GM18873 (cell line): Measurements from ENCODE around the gene SREBF1.

Source experiments
- ATAC-seq: cut with Tn5 transposase; IDR thresholded peaks from one replicate; pipeline ENCODE4 v1.9.1; 2021; ENCODE audit warnings: mild to moderate bottlenecking, moderate library complexity, moderate number of reproducible peaks; ENCODE audit not compliant: unreplicated experiment, low FRiP score

The SREBF1 gene

DNA sequence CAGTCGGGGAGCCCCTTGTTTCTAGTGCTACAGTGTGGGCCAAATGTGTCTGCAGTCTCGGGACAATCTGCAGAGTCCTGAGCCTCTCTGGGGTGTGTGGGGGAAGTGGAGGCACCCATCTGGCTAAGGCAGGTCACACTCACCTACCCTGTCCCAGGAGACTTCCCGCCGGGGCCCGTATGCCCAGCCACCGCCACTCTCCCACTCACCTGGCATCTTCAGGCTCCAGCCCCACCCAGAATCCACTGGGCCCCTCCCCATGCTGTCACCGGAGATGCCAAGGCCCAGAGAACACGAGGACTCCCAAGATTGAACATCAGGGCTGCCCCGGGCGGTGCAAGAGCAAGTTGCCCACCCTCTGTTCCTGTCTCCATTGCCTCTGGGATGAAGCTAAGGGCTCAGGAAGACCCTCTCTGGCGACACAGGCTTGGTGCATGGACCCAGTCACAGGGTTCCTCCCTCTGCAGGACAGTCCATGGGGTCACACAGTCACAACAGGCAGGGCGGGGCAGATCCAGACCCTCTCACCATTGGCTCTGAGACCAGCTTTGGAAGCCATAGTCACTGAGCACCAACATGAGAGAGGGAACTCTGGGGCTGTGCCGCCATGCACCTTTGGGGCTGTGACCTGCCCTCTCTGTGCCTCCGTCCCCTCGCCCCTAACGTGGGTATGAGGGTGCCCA lies 38.1 kb downstream of the SREBF1 start:
- ATAC-seq = no peak

DNA sequence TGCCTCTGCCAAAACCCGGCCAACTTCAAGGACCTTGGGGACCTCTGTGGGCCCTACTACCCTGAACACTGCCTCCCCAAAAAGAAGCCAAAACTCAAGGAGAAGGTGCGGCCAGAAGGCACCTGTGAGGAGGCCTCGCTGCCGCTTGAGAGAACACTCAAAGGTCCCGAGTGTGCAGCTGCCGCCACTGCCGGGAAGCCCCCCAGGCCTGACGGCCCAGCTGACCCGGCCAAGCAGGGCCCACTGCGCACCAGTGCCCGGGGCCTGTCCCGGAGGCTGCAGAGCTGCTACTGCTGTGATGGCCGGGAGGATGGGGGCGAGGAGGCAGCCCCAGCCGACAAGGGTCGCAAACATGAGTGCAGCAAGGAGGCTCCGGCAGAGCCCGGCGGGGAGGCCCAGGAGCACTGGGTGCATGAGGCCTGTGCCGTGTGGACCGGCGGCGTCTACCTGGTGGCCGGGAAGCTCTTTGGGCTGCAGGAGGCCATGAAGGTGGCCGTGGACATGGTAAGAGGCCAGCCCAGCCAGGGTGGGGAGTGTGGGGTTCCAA lies 38.7 kb downstream of the SREBF1 start:
- no peak for ATAC-seq

DNA sequence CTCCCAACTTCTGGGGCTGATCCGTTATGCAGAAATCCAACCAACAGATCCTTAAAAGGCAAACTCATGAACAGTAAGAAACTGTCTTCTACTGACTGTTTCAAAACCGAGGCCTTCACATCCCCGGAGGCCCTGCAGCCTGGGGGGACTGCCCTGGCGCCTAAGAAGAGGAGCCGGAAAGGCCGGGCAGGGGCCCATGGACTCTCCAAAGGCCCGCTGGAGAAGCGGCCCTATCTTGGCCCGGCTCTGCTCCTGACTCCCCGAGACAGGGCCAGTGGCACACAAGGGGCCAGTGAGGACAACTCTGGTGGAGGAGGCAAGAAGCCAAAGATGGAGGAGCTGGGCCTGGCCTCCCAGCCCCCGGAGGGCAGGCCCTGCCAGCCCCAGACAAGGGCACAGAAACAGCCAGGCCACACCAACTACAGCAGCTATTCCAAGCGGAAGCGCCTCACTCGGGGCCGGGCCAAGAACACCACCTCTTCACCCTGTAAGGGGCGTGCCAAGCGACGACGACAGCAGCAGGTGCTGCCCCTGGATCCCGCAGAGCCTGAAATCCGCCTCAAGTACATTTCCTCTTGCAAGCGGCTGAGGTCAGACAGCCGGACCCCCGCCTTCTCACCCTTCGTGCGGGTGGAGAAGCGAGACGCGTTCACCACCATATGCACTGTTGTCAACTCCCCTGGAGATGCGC lies 39.5 kb downstream of the SREBF1 start:
- ATAC-seq = no peak

DNA sequence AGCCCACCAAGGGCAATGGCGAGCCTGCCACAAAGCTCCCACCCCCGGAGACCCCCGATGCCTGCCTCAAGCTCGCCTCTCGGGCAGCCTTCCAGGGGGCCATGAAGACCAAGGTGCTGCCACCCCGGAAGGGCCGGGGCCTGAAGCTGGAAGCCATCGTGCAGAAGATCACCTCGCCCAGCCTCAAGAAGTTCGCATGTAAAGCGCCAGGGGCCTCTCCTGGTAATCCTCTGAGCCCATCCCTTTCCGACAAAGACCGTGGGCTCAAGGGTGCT lies 40.1 kb downstream of the SREBF1 start:
- no peak for ATAC-seq

DNA sequence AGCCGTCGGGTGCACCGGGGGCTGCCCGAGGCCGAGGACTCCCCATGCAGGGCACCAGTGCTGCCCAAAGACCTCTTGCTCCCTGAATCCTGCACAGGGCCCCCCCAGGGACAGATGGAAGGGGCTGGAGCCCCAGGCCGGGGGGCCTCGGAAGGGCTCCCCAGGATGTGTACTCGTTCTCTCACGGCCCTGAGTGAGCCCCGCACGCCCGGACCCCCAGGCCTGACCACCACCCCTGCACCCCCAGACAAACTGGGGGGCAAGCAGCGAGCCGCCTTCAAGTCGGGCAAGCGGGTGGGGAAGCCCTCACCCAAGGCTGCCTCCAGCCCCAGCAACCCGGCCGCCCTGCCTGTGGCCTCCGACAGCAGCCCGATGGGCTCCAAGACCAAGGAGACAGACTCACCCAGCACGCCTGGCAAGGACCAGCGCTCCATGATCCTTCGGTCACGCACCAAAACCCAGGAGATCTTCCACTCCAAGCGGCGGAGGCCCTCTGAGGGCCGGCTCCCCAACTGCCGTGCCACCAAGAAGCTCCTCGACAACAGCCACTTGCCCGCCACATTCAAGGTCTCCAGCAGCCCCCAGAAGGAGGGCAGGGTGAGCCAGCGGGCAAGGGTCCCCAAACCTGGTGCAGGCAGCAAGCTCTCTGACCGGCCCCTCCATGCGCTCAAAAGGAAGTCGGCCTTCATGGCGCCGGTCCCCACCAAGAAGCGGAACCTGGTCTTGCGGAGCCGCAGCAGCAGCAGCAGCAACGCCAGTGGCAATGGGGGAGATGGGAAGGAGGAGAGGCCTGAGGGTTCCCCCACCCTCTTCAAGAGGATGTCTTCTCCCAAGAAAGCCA lies 40.6 kb downstream of the SREBF1 start:
- ATAC-seq = no peak

DNA sequence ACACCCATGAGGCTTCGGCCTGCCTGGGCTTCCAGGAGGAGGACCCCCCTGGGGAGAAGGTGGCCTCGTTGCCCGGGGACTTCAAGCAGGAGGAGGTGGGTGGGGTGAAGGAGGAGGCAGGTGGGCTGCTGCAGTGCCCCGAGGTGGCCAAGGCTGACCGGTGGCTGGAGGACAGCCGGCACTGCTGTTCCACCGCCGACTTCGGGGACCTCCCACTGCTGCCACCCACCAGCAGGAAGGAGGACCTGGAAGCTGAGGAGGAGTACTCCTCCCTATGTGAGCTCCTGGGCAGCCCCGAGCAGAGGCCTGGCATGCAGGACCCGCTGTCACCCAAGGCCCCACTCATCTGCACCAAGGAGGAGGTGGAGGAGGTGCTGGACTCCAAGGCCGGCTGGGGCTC lies 41.5 kb downstream of the SREBF1 start:
- no peak for ATAC-seq

DNA sequence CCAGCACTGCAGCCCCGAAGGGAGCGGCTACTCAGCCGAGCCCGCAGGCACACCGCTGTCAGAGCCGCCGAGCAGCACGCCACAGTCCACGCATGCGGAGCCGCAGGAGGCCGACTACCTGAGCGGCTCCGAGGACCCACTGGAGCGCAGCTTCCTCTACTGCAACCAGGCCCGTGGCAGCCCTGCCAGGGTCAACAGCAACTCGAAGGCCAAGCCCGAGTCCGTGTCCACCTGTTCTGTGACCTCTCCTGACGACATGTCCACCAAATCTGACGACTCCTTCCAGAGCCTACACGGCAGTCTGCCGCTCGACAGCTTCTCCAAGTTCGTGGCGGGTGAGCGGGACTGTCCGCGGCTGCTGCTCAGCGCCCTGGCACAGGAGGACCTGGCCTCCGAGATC lies 42.4 kb downstream of the SREBF1 start:
- no peak for ATAC-seq

DNA sequence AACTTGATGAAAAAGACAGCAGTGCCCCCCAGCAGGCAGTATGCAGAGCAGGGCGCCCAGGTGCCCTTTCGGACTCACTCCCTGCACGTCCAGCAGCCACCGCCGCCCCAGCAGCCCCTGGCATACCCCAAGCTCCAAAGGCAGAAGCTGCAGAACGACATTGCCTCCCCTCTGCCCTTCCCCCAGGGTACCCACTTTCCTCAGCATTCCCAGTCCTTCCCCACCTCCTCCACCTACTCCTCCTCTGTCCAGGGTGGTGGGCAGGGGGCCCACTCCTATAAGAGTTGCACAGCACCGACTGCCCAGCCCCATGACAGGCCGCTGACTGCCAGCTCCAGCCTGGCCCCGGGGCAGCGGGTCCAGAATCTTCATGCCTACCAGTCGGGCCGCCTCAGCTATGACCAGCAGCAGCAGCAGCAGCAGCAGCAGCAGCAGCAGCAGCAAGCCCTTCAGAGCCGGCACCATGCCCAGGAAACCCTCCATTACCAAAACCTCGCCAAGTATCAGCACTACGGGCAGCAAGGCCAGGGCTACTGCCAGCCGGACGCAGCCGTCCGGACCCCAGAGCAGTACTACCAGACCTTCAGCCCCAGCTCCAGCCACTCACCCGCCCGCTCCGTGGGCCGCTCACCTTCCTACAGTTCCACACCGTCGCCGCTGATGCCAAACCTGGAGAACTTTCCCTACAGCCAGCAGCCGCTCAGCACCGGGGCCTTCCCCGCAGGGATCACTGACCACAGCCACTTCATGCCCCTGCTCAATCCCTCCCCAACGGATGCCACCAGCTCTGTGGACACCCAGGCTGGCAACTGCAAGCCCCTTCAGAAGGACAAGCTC lies 43.2 kb downstream of the SREBF1 start:
- ATAC-seq = no peak

DNA sequence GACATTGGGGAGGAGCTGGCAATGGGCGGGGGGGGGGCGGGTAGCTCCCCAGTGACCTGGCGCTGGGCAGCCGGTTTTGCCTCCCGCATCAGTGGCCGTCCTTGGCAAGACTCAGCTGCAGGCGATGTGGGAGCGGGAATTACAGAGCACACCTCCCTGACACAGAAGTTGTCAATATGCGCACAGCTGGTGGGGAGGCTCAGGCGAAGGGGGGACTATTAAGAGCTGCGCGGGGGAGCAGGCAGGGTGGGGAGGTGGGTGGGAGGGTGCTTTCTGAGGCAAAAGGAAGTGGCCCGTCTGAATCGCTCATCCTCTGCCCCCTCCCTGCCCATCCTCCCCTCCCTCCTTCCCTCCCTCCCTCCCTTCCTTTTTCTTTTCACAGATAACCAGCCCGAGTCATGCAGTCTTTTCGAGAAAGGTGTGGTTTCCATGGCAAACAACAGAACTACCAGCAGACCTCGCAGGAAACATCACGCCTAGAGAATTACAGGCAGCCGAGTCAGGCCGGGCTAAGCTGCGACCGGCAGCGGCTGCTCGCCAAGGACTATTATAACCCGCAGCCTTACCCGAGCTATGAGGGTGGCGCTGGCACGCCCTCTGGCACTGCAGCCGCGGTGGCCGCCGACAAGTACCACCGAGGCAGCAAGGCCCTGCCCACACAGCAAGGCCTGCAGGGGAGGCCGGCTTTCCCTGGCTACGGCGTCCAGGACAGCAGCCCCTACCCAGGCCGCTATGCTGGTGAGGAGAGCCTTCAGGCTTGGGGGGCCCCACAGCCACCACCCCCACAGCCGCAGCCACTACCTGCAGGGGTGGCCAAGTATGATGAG lies 44.0 kb downstream of the SREBF1 start:
- ATAC-seq = no peak

DNA sequence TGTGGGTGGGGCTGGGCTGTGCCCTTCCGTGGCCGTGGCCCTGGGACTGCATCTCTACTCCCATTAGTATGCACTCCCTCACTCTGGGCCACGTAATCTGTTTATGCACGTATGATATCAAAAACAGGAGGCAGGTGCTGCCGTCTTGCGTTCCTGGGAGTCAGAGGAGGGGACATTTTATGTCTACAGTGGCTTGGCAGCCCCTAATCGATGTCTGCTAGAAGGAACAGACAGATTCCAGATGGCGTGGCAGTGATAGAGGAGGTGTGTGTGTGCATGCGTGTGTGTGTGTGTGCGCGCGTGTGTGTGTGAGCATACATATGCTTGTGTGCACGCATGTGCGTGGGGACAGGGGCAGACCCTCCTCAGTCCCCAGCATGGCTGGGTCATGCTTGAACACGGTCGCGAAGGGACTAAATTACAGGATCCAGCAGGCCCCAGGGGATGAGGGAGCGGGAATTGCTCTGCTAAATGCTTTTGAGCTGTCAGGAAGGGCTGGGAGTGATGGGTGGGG lies 44.7 kb downstream of the SREBF1 start:
- no peak for ATAC-seq

DNA sequence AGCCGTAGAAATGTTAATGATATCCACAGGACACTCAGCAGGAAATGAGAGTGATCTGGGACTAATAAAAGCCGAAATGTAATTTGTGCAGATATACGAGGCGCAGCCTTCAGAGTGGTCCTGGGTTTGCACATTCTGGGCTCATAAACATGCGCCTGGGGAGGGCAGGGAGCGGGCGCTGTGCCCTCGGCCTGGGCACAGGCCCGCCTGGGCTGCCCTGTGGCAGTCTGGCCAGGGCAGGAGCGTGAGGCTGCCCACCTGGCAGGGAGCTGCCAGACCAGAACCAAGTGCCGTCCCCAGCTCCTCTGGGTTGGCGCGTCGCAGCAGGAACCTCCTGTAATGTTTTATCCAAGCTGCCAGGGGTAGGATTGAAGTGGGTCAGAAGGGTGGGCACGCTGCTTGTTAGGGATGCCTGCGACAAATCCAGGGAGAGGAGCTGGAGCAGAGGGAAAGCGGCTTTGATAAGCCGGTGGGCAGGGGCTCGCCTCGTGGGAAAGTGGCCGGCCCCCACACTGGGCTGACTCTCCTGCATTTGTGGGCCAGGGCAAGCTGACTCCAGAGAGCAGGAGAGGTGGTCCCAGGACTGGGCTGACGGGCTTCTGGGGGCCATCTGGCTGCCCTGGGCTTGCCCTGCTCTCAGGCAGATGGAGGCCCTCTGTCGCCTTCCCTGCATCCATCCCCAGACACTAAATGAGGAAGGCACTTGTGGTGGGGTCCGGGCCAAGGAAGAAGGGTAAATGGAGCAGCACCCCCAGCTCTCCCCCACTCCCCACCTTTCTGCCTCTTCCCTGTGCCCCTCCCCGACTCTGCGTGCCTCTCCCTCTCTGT lies 45.9 kb downstream of the SREBF1 start:
- ATAC-seq = no peak

DNA sequence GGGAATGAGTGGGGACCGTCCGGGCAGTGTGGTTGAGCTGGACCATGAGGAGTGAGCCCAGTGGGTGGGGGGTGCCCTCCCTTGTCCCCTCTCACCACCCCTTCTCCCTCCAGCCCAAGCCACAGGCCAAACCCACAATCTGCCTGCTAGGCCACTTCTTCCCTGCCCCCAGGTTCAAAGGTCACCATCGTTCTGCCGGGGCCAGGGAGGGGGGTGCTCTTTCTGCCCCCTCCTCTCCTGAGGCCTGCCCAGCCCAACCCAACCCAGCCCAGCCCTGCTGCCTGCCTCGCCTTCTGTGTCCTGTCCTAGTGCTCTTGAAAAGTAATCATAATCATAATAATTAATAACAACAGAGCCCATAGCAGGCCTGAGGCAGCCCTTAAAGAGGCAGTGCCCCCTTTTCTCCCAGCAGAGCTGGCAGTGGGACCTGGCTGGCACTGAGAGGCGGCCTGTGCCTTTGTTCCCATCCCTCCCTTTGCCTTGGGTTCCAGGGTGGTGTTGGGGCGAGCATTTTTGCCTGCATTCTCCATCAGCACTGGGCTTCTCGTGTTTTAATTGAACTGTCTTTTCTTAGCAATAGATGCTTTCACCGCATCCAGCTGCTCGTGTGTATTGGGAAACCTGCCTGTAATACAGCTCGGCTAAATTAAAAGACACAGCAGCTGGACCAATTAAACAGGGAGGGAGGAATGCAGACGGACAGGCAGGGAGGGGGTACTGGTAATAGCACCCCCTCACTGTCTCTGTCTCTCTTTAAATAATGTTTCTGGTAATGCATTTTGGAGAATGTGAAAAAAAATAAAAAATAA lies 46.8 kb downstream of the SREBF1 start:
- no peak for ATAC-seq

DNA sequence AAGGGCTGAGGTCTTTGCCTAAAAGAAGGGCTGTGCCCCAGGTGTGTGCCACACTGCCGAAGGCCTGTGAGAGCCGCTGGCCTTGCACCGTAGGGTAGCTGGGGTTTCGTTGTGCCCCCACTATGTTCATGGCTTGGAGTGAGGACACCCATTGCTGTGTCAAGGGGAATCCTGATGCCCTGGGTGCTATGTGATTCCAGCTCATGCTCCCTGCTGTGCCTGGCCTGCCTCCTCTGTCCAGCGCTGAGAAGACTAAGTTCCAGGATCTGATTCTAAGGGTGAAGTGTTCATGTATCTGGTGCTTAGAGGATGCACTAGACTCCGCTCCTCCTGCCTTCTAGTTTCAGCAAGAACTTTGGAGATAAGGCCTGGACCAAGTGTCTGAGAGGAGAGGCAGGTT lies 47.4 kb downstream of the SREBF1 start:
- ATAC-seq = no peak

DNA sequence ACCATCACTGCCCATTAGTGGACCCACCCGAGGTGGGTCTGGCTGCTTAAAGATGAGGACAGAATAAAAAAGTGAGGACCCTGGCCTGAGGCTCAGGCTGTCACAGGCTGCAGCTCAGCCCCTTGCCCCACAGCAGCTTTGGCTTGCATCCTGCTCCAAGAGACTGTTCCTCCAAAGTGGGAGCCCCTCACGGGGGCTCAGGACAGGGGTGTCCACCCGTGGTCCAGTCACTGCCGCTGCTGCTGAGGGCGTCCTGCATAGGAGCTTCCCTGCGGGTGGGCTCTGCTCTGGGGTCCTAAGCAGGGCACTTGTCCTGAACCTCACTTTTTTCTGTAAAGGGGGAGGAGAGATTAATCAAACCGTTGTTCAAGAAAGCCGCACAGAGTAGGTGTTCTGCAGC lies 47.8 kb downstream of the SREBF1 start:
- ATAC-seq = no peak

DNA sequence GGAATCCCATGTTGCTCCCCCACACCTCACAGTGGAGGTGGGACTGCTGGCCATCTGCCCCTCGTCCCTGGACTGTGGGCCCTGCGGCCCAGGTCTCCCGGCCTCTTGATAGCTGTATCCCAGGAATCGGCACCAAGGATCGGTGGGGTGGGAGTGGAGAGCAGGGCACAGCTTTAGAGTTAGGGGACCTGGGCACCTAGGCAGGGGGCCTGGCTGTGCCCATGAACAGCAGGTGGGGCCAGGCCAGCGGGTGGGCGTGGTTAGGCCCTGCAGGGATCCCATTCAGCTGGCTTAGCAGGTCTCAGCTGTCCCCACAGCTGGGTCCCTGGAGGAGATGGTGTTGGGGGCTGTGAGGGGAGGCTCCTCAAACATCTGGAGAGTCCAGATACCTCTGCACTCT lies 49.2 kb downstream of the SREBF1 start:
- no peak for ATAC-seq

DNA sequence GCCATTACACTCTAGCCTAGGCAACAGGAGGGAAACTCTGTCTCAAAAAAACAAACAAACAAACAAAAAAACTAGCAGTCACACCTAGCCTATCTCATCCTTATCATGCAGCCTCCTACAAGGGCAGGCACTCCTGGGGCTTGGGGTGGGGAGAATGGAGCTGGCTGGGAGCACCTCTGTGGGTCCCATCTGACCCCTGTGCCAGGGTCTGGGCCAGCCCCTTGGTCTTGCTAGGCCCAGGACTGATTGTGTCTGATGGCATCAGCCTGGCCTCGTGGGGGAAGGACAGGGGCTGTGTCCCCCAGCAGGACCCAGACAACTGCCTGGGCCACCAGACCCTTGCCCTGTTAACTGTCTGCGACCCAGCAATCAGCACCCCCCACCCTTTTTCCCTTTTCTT lies 49.8 kb downstream of the SREBF1 start:
- no peak for ATAC-seq

DNA sequence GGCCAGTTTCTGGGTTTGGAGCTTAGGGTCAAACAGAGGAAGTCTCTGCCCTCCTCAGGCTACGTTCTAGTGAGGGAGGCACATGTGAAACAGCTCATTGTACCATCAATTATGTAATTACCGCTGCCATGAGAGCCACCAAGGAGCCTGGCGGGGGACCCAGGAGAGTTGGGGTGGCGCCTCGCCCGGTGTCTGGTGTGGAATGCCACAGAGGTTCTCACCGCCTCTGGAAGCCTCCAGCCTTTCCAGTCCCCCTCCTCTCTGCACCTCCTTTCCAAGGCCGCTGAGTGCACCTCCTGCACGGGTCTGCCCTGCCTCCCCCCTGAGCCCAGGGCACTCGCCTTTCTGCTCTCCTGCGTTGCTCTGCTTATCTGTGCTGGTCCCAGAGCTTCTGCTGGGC lies 51.4 kb downstream of the SREBF1 start:
- no peak for ATAC-seq
